Stimulated activated CD8-positive, alpha-beta memory T cell treated with anti-CD3 and anti-CD28 coated beads, Interleukin-12 subunit alpha, Interleukin-12 subunit beta, amount 100 ng/mL, for 24 hours (primary cell): ENCODE measurements around the gene PCDH1.

ENCODE experiments used
- DNase-seq: peaks from one replicate; pipeline ENCODE4 v3.0.0-alpha.2; 2020; ENCODE audit errors: extremely low read depth

PCDH1 gene

DNA sequence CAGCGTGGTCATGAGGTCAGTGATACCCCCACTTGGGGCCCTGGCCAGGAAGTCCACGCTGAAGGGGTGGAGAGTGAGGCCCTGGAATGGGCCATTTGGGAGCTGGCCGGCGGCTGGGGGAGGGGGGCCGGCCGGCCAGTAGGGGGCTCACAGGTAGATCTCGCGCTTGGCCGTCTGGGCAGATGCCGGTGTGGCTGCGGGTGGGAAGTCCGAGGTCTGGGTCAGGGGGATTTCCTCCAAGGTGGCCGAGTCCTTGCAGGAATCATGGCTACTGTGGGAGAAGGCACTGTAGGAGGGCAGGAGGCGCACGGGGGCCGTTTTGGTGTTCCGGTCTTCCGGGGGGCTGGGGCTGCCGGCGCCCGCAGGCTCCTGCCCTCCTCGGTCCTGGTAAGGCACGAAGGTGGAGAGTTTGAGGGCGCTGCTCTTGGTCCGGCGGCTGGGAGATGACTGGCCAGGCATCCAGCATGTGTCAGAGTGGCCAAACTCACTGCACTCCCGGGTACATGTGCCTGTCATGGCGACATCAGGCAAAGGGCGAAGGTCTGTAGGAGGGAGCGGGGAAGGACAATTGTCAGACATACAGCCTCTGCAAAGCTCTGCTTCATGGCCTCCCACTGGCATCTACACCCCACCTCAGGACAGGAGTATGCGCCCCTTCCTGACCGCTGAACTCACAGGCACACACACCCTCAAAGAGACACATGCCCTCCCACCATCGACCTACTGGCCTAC is 24.1 kb downstream of the PCDH1 start:
- DNase-seq, result no peak

DNA sequence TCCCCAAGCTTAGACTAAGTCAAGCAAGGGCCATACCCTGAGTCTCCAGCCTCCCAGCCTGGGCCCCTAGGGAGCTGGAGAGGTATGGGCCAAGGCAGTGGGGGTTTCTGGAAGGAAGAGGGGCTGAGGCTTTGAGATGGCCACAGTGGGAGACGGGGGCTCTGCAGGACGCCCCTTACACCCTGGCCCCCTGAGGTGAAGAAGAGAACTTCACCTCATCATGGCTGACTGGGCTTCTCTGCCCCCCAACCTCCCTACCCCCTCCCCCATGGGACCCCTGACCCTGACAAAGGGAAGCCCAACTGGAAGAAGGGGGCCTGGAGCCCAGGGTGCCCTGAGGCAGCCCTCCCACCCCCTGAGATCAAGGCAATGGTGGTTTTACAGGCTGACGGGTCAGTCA is 25.8 kb downstream of the PCDH1 start:
- DNase-seq, result no peak

DNA sequence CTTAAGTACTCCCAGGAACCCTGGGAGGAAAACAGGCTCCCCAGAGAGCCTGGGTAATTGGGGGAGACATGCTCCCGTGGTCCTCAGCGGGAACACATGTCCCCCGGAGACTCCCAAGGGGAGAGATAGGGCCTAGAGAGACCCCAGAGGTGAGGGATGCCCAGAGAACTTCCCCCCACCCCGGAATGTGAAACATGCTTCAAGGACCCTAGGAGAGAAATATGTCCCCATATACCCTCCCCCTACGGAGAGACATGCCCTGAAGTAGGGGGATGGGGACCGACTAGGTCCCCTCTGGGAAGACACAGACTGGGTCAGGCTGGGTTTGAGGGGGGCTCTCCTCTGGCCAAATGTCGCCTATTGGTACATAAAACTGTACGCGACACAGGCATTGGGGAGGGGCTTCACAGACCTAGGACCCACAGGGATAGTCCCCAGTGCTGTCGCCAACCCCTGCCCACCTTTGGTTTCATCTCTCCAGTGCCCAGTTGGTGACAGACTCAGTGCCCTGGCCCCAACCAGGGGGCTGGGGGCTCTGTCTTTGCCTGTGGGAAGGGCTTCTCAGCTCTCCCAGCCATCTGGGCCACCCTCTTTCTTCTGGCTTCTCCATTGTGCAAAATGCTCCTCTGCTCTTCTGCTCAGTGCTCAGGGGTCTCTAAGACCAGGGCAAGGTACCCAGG is 26.9 kb downstream of the PCDH1 start:
- DNase-seq, result no peak

DNA sequence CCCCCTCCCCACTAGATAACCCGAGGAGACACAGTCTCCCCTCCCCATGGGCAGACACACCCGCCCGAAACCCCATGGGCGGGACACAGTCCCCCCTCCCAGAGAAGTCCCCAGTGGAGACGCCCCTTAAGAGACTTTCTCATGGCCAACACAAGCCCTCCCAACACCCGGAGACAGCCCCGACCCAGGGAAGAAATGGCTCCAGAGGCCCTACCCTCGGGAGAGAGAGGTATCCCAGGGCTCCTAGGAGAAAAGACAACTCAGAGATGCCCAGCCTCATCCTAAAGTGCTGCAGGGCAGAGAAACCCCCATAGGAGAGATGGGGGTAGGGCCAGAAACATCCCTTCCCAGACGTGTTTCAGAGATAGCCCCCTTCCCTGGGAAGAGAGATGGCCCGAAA is 27.4 kb downstream of the PCDH1 start:
- DNase-seq, result no peak

DNA sequence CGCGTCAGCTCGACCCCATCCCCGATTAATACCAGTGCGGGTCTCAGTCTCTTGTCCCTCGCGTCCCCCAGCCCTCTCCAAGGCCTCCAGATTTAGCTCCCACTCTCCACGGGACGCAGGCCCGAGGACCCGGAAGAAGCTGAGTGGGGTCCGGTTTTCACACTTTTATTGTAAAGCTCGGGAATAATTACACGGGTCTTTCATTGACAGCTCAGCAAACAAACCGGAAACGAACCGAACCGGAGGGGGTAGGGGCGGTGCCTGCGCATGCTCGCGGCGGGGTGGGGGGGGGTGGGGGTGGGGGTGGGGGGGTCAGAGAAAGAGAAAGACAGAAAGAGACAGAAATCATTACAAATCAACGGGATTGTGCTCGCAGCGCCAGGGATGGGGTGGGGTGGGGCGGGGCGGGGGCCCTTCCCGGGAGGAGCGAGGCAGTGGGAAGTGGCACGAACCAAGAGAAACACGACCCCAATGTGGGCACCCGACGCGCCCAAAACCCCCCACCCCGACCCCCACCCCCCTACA is 27.9 kb downstream of the PCDH1 start:
- DNase-seq, result no peak

DNA sequence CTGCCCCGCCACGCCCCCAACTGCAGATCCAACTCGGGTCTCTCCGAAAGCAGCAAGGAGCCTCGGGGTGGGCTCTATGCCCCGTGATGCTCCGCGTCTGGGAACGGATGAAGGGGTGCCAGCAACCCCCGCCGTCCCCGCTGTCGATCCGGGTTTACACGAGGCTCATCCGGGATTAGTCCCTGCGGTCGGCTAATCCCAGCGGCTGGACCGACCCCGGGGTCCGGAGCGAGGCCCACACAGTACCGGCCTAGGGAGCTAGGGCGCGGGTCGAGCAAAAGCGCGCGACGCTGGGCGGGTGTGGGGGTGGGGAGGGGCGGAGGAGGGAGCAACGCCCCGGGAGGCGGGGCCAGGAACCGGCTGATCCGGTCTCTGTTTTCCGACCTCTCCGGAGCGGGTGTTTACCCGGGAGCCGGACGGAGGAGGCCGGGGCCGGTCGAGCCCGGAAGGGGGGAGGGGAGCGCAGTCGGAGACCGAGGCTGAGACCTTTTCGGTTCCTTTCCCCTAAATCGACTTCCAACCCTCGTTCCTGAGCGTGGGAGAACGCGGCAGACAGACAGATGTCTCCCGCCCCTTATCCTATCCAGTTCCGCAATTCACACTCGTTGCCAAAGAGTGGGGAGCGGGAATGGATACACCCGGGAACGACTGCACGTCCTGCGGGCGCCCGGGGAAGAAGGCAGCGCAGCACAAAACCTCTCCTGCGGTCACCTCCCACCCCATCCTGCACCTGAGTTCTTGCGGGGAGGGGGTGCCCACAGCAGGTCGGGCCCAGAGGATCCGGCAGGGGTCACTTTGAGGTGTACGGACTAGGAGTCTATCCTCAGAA is 28.6 kb downstream of the PCDH1 start:
- peak; percentile 30 for DNase-seq

DNA sequence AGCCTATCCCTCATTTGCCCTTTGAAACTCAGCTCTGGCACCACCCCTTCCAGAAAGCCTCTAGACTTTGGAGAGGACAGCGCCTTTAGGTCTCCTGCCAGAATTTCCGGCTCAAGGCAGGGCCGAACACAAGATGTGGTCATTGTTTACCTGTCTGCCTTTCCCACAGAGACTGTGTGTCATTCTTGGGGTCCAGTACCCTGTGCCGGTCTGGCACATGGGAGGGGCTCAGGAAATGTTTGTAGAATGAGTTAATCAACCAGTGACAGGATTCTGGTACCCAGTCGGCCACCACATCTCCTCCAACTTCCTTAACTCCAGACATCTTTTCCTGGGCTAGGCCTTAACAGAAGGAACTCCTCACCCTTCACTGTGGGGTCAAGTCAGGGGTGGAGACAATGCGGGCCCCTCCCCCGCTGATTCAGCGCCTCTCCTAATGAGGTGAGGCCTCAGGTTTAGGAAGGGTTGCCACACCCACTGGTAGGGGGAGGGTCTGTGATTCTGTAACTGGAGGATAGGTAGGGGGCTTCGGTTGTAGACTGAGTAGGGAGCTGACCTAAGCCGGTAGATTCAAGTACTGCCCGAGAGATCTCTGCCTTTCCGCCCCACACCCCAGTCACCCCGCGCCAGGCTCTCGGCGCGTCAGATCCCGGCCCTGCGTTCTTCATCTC is 29.3 kb downstream of the PCDH1 start:
- DNase-seq, result no peak

DNA sequence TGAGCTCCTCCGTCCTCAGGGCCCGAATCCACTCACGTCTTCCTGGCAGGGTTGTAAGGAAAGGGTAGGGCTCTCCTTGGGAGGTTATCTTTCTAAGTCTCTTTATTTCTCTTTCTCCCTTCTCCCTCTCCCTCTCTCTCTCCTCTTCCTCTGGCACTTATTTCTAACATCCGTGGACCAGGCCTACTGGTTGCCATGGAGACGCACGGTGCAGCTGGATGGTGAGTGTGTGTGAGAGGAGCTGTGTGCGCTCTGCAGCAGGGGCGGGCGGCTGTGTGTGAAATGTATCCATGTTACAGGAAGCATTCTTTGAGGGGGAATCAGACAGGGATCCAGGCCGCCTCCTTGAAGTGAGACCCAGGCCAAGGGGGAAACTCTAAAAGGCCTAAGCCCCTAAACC is 32.2 kb downstream of the PCDH1 start:
- no peak for DNase-seq

DNA sequence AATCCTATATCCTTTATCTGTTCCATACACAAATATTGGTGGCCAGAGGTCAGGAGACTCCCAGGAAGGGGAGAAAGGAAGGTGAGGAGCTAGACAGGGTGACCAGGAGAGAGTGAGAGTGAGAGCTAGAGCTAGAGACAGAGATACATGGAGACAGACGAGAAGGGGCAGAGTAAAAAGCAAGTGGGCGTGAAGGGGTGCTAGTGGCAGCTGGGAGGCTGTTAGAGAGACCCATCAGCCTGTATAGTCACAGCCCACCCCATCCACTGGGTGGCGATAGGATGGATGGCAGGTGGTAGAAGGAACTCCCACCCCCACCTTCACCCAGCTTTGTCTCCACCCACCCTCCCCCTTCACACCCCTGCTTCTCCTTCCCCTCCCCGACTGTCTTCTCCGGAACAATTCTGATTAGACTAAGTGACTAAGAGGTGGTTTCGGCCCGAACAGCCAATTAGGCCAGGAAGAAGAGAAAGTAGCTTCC is 32.8 kb downstream of the PCDH1 start:
- no peak for DNase-seq

DNA sequence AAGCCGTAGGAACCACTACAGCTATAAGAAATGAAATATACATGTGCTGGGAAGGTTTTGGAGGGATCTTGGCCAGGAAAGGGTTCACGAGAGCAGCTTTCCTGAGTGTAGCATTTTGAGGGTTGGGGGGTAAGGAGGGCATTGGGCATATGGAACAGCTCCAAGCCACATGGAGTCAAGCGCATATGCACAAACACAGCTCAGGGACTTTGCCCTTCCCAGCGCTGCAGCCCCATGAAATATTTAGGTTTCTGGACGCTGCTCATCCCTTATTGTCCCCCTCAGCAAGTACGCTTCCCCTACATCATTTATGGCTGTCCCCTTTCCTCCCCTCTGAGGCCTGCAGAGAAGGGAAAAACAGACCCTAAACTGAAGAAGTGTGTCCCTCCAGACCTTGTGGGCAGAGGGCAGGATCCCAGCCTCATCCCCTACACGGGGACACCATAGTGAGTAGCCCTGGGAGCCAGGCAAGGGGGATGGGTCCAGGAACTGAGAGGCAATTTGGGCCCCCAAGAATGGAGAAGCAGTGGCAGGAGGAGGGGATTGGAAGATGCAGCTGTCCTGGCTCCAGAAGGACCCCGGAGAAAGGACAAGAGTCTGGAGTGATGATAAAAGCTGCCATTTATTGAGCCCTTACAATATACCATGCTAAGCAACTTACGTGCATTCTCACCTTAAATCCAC is 33.7 kb downstream of the PCDH1 start:
- DNase-seq, result no peak

DNA sequence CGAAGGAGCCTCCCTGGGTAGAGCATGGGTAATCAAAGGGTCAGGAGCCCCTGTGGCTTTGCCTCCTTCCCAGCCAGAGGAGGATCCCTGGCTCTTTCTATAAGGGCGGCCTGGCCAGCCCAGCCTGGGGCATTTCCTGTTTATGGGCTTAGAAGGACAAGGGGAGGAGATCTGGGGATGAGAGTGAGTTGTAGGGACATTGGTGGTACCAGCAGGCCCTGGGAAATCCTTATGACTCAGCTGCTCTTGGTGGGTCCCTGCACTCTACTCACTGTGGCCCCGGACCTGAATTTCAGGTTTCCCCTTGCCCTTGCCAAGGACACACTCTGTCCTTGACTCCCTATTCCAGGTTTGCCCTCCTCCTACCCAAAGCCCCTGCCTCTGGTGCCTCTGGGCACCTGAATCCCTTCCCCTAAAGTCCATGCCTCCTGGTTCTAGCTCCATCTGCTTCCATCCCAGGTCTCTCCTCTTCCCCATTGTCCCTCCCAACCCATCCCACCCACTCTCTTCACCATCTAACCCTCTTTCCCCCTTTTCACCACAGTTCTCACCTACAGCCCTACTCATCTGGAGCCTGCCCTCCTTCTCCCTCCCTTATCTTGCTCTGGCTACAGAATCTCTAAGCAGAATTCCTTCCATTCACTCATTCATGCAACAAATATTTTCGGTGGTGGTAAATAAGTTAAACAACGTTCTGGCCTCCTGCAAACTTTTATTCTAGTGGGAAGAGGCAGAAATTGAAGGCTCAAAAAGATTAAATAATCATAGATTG is 34.9 kb downstream of the PCDH1 start:
- DNase-seq, result no peak

DNA sequence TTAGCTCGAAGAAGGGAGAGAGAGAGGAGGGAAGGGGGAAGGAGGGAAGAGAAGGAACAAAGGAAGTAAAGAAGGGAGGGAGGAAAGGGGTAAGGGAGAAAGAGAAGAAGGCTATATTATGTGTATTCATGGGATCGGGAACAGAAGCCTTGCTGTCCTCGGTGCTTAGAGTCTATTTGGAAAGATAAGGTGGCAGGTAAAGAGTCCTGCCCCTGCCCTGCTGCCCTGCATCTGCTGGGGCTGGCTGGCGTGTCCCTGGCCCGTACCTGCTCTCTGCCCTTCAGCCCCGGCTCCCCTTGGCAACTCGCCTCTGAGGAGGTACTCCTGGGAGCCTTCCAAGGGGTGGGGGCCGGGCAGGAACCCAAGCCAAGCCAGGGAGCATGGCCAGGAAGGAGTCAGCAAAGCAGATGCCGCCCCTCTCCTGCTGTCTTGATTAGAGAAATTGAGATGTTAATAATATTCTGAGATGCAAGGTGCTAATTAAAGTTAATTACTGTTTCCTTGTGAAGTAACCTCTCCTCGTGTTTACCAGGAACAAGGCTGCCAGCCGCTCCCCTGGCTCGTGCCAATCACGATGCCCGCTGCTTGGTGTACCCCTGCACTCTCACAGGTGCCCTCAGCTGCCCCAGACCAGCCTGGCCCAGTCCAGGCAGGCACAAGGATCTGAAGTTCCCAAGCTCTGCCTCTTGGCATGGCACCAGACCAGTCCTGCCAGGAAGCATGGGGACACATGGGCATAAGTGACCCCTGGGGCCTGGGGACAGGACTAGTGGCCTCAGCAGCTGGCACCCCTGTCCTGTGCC is 36.6 kb downstream of the PCDH1 start:
- no peak for DNase-seq

DNA sequence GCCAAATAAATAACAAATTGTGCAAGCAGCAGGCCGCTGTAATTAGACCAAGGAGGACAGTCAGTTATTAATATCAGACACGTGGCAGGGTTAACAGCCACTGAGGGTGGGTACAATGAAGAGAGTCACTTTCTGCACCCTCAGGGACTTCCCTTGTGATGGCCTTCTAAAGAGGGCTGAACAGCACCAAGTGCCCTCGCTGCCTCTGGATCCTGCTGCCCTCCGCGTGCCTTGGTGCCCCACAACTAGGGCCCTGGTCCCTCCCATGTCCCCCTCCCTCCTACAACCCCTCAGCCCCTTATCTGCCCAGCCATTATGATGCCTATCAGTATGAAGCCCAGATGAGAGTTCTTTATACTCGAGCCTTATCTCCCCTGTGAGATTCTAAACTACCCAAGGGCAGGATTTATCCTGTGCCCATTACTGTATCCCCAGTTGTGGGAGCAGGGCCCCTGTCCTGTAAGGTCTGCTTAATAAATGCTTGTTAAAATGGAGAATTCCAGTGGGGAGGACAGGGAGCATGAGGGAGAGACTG is 37.3 kb downstream of the PCDH1 start:
- no peak for DNase-seq

DNA sequence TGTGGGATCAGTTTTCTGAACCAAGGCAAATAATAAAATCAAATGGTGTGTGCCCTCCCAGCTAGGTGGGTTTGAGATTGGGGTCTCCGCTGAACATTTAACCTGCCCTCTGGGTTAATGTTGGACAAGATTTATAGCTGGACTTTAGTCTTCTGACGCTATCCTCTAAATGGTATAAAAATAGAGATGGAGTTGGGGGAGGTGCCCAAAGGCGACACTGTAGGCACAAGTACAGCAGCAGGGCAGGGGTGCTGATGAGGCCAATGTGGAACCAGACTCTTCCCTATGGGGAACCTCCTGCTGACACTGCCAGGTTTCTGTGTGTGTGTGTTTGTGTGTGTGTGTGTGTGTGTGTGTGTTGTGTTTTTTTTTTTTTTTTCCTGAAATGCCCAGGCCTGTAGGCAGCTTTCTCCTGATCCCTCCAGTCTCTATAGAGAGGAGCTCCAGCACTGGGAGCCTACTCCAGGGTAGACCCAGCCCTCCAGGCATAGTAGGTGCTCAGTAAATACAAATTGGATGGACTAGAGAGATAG is 37.9 kb downstream of the PCDH1 start:
- DNase-seq, result no peak

DNA sequence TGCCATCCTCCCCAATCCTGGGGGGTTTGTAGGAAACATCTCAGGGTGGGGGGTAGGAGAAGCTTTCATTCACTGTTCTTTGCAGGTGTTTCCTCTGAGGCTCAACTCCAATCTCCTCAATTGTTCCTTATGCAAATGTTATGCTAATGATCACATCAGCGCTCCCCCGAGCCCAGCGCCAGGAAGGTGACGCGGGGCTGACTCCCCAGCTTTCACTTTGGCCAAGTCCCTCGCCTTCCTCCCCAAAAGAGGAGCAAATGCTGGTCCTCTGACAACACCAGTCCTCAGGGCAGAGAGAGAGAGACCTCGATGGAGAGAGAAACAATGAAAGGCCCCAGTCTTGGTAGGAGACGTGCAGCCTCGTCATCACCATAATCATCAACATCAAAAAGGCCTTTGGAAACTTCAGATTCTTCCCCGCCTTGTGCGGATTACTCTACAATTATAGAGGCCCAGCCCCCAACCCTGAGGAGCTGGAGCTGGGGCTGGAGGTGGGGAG is 39.1 kb downstream of the PCDH1 start:
- DNase-seq, result no peak

DNA sequence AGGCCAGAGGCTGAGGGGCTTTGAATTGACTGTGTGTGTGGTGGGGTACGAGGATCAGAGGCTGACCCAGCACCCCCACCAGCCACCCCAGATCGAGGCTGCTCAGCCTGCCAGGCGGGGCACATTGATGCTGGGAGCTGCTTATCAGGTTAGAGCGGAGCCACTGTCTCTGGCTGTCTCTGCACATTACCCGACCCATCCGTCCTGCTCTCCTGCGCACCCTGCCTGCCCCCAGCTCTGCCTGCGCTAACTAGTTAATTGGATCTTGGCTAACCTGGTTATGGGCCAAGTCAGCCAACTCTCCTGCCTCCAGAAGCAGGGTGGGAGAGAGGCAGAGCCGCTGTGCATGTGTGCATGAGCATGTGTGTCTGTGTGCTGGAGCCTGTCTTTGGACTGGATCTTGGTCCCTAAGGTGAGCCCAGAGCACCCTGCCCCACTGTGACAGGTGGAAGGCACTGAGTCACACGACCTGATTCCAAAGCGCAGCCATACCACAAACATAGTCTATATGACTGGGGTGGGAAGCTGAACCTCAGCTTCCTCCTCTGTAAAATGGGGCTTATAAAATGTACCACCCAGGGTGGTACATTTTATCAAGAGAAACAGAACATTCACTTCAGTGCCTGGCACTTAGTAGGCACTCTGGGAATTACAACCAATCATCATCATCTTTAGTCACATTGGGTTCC is 39.7 kb downstream of the PCDH1 start:
- DNase-seq, result no peak

DNA sequence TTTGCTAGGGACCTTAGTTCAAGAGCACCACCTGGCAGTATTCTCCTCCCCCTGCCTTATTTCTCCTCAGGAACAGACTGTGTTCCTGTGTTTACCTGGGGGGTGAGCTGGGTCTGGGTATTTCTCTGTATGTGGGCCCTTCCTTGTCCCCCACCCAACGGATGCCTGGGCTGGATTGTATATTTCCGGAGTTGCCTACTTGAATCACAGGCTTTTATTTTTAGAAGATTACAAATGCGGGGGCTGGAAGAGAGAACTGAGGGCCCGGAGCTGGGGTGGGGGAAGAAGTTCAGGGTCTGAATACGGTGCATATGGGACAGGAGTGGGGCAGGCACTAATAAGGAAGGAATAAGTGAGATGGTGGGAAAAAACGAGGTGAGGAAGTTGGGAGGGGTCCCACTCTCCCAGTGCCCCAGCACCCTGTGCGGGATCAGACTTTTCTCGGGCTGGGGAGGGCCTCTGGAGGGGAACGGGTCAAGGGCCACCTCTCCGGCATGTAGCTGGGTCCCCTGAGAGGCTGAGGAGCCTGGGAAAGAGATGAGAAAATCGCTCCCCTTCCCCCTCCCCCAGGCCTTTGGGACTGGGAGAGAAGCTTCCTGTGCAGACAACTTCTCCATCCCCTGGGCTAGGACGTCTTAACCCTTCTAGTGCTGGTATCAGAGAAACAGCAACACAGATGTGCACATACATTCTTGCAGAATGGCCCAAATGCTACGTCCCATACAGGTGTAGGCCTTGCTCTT is 42.1 kb downstream of the PCDH1 start:
- no peak for DNase-seq

DNA sequence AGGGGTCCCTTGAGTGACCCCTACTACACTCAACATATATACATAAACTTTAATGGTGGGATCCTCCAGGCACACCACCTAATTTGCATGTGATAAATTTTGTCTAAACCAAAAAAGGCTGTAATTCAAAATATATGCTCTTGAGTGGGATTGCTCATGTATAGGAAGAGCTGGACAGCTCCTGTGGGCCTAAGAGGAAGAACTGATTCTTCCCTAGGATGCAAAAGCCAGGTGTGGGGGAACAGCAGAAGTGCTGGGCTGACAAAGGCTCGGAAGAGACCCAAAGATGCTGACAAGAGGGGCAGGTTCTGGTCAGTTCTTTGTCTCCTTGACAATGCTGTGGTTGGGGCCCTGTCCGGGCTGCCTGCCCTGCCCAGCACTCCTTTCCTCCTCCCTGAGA is 43.9 kb downstream of the PCDH1 start:
- DNase-seq, result no peak
